ENCODE measurements around the gene COL25A1. TPM values are rescaled to one million over a fixed set of nuclear protein-coding genes. Genes with fewer than 3 reads are reported as not detected.
"Not testable (repeated sequence)": the region's sequence is repeated elsewhere in the genome, so short reads cannot be mapped to it uniquely, and the experiment has no call there.

The COL25A1 gene
- total RNA-seq, 2 donors from 2014 or later: 0.47 TPM; not detected in 1

- H3K27ac Mint-ChIP-seq: no peak overlapping the region
- no peak overlapping the region for H3K4me3 Mint-ChIP-seq
- no peaks in the 10 kb centered on the region for H3K4me1 Mint-ChIP-seq
- H3K9me3 ChIP-seq (ENCODE audit: control insufficient read depth, low read length, poor library complexity, severe bottlenecking): no peaks in the 10 kb centered on the region
- ATAC-seq (no peak), DNase-seq (no peak)
- H3K36me3 Mint-ChIP-seq (ENCODE audit: low read depth): no peaks in the 10 kb centered on the region
- H3K27me3 Mint-ChIP-seq: peaks cover 13% of the 10 kb centered on the region
Measured at GRCh38 chr4:109037026-109037425, 265.4 kb downstream of the COL25A1 start.

GRCh38 chr4:109033993-109034392 is 268.5 kb downstream of the COL25A1 start:
- H3K36me3 Mint-ChIP-seq (ENCODE audit: low read depth): no peaks in the 10 kb centered on the region
- DNase-seq: no peak
- no peaks in the 10 kb centered on the region for H3K9me3 ChIP-seq (ENCODE audit: control insufficient read depth, low read length, poor library complexity, severe bottlenecking)
- ATAC-seq: no peak
- H3K27ac Mint-ChIP-seq: no peak overlapping the region
- H3K4me1 Mint-ChIP-seq: no peaks in the 10 kb centered on the region
- peaks cover 13% of the 10 kb centered on the region for H3K27me3 Mint-ChIP-seq
- no peak overlapping the region for H3K4me3 Mint-ChIP-seq

- Mint-ChIP-seq H3K36me3 (ENCODE audit: low read depth) (no peaks in the 10 kb centered on the region), H3K27me3 (peaks cover 13% of the 10 kb centered on the region), H3K4me1 (no peaks in the 10 kb centered on the region), H3K27ac (no peak overlapping the region), H3K4me3 (no peak overlapping the region)
- H3K9me3 ChIP-seq (ENCODE audit: control insufficient read depth, low read length, poor library complexity, severe bottlenecking): no peaks in the 10 kb centered on the region
- DNase-seq: no peak
- no peak for ATAC-seq
Measured at GRCh38 chr4:109032671-109033070, 269.8 kb downstream of the COL25A1 start.

GRCh38 chr4:109029987-109030386 is 272.5 kb downstream of the COL25A1 start:
- H3K4me3 Mint-ChIP-seq: no peak overlapping the region
- H3K27ac Mint-ChIP-seq: no peak overlapping the region
- no peak for ATAC-seq
- no peaks in the 10 kb centered on the region for H3K9me3 ChIP-seq (ENCODE audit: control insufficient read depth, low read length, poor library complexity, severe bottlenecking)
- H3K4me1 Mint-ChIP-seq: no peaks in the 10 kb centered on the region
- H3K27me3 Mint-ChIP-seq: peaks cover 8% of the 10 kb centered on the region
- DNase-seq: no peak
- no peaks in the 10 kb centered on the region for H3K36me3 Mint-ChIP-seq (ENCODE audit: low read depth)

GRCh38 chr4:109027016-109027500 is 275.4 kb downstream of the COL25A1 start:
- ATAC-seq: no peak
- Mint-ChIP-seq H3K27me3 (no peaks in the 10 kb centered on the region), H3K4me3 (no peak overlapping the region), H3K27ac (no peak overlapping the region), H3K36me3 (ENCODE audit: low read depth) (no peaks in the 10 kb centered on the region), H3K4me1 (no peaks in the 10 kb centered on the region)
- no peaks in the 10 kb centered on the region for H3K9me3 ChIP-seq (ENCODE audit: control insufficient read depth, low read length, poor library complexity, severe bottlenecking)
- no peak for DNase-seq

GRCh38 chr4:109026588-109026987 is 275.9 kb downstream of the COL25A1 start:
- DNase-seq (no peak), ATAC-seq (no peak)
- H3K9me3 ChIP-seq (ENCODE audit: control insufficient read depth, low read length, poor library complexity, severe bottlenecking): no peaks in the 10 kb centered on the region
- H3K36me3 Mint-ChIP-seq (ENCODE audit: low read depth): no peaks in the 10 kb centered on the region
- H3K27ac Mint-ChIP-seq: no peak overlapping the region
- H3K27me3 Mint-ChIP-seq: no peaks in the 10 kb centered on the region
- no peak overlapping the region for H3K4me3 Mint-ChIP-seq
- H3K4me1 Mint-ChIP-seq: no peaks in the 10 kb centered on the region

- ATAC-seq (no peak), DNase-seq (no peak)
- H3K9me3 ChIP-seq (ENCODE audit: control insufficient read depth, low read length, poor library complexity, severe bottlenecking): no peaks in the 10 kb centered on the region
- Mint-ChIP-seq H3K36me3 (ENCODE audit: low read depth) (peaks cover 2% of the 10 kb centered on the region), H3K4me3 (no peak overlapping the region), H3K27ac (no peak overlapping the region), H3K27me3 (no peaks in the 10 kb centered on the region), H3K4me1 (no peaks in the 10 kb centered on the region)
Measured at GRCh38 chr4:109025471-109026076, 276.9 kb downstream of the COL25A1 start.

GRCh38 chr4:109022961-109023360 is 279.5 kb downstream of the COL25A1 start:
- no peaks in the 10 kb centered on the region for H3K27me3 Mint-ChIP-seq
- H3K4me1 Mint-ChIP-seq: no peaks in the 10 kb centered on the region

GRCh38 chr4:109021630-109022029 is 280.8 kb downstream of the COL25A1 start:
- H3K9me3 ChIP-seq (ENCODE audit: control insufficient read depth, low read length, poor library complexity, severe bottlenecking); H3K27ac Mint-ChIP-seq; H3K4me1 Mint-ChIP-seq; DNase-seq; H3K27me3 Mint-ChIP-seq; ATAC-seq; H3K4me3 Mint-ChIP-seq; H3K36me3 Mint-ChIP-seq (ENCODE audit: low read depth): not testable (repeated sequence)

More at GRCh38 chr4:109022961-109023360, 279.5 kb downstream of the COL25A1 start:
- Mint-ChIP-seq H3K27ac (no peak overlapping the region), H3K36me3 (ENCODE audit: low read depth) (peaks cover 2% of the 10 kb centered on the region), H3K4me3 (no peak overlapping the region)
- ATAC-seq (no peak), DNase-seq (no peak)
- H3K9me3 ChIP-seq (ENCODE audit: control insufficient read depth, low read length, poor library complexity, severe bottlenecking): no peaks in the 10 kb centered on the region

GRCh38 chr4:109020861-109021260 is 281.6 kb downstream of the COL25A1 start:
- H3K9me3 ChIP-seq (ENCODE audit: control insufficient read depth, low read length, poor library complexity, severe bottlenecking): no peaks in the 10 kb centered on the region
- H3K27ac Mint-ChIP-seq: no peak overlapping the region
- ATAC-seq: no peak
- H3K4me3 Mint-ChIP-seq: no peak overlapping the region
- peaks cover 5% of the 10 kb centered on the region for H3K36me3 Mint-ChIP-seq (ENCODE audit: low read depth)
- DNase-seq: no peak
- H3K4me1 Mint-ChIP-seq: no peaks in the 10 kb centered on the region
- peaks cover 10% of the 10 kb centered on the region for H3K27me3 Mint-ChIP-seq

GRCh38 chr4:109016200-109016599 is 286.3 kb downstream of the COL25A1 start:
- Mint-ChIP-seq H3K36me3 (ENCODE audit: low read depth) (peaks cover 6% of the 10 kb centered on the region), H3K4me3 (no peak overlapping the region), H3K27ac (no peak overlapping the region), H3K4me1 (no peaks in the 10 kb centered on the region), H3K27me3 (peaks cover 20% of the 10 kb centered on the region)
- ATAC-seq (no peak), DNase-seq (no peak)
- H3K9me3 ChIP-seq (ENCODE audit: control insufficient read depth, low read length, poor library complexity, severe bottlenecking): no peaks in the 10 kb centered on the region

GRCh38 chr4:109015413-109015810 is 287.0 kb downstream of the COL25A1 start:
- Mint-ChIP-seq H3K27ac (no peak overlapping the region), H3K4me1 (no peaks in the 10 kb centered on the region), H3K36me3 (ENCODE audit: low read depth) (peaks cover 4% of the 10 kb centered on the region), H3K27me3 (peaks cover 20% of the 10 kb centered on the region), H3K4me3 (no peak overlapping the region)
- ATAC-seq (no peak), DNase-seq (no peak)
- H3K9me3 ChIP-seq (ENCODE audit: control insufficient read depth, low read length, poor library complexity, severe bottlenecking): no peaks in the 10 kb centered on the region

GRCh38 chr4:109014593-109015412 is 287.7 kb downstream of the COL25A1 start:
- H3K4me3 Mint-ChIP-seq: no peak overlapping the region
- H3K4me1 Mint-ChIP-seq: no peaks in the 10 kb centered on the region
- H3K9me3 ChIP-seq (ENCODE audit: control insufficient read depth, low read length, poor library complexity, severe bottlenecking): no peaks in the 10 kb centered on the region
- no peak overlapping the region for H3K27ac Mint-ChIP-seq
- DNase-seq (no peak), ATAC-seq (no peak)
- peaks cover 4% of the 10 kb centered on the region for H3K36me3 Mint-ChIP-seq (ENCODE audit: low read depth)
- peaks cover 20% of the 10 kb centered on the region for H3K27me3 Mint-ChIP-seq
